HS-27A (cell line): Measurements from ENCODE around the gene FGF12.
"Not testable (repeated sequence)": the region's sequence is repeated elsewhere in the genome, so short reads cannot be mapped to it uniquely, and the experiment has no call there.

ENCODE experiments used
- DNase-seq: peaks from one replicate; pipeline ENCODE4 v3.0.0-alpha.2; 2012; ENCODE audit warnings: low read depth, missing footprints

The FGF12 gene

DNA sequence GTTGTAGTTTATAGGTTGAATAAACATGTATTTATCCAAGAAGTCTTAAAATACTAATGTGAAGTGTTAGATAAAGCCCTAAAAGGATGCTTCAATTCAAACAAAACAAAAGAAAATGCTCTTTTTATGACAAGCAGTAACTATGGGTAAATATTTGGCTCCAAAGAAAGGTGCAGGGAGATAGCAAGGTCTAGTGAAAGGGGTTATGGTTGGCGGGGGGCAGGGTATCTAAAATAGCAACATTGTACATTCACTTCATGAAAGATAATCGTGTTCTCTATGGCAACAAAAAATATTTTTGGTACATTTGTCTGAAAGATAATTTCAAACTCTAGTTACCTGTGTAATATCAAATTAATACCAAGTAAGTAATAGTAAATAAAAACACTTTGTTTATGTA, 149.5 kb downstream of the FGF12 start:
- DNase-seq = no peak

- no peak for DNase-seq
These were observed 150.1 kb downstream of the FGF12 start for GRCh38 chr3:192577271-192577670.

DNA sequence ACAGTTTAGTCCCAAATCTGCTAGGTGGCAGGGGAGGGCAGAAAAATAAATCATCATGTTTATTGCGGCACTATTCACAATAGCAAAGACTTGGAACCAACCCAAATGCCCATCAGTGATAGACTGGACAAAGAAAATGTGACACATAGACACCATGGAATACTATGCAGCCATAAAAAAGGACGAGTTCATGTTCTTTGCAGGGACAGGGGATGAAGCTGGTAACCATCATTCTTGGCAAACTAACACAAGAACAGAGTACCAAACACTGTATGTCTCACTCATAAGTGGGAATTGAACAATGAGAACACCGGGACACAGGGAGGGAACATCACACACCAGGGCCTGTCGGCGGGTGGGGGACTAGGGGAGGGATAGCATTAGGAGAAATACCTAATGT, 150.6 kb downstream of the FGF12 start:
- DNase-seq = not testable (repeated sequence)

DNA sequence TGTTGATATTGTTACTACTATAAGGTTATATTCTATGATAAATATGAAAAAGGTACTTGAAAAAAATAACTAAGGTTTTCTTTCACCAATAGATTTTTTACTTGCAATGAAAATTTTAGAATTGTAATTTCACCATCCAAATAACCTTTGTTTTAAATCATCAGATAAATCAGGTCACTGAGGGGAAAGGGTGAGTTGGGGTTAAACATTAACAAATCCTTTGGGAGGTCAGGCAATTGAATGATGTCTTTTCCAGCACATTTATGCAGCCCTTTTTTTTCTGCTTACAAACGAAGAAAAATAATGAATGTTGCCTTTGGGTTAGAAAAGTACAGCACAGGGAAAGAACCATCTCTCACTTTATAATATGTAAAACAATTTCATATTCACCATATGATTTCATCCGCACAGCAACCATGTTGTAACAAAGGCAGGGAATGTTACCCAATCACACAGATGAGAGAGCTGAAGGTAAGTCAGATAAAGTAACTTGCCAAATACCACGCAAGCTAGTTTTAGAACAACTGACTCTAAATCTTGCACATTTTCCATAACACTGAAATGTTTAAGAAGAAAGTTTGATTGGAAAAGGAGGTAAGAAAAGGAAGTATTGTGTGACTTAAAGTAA, 151.3 kb downstream of the FGF12 start:
- no peak for DNase-seq

GRCh38 chr3:192573240-192573639, 154.1 kb downstream of the FGF12 start:
- DNase-seq = no peak

- peak; percentile 15 for DNase-seq
These were observed 156.2 kb downstream of the FGF12 start for GRCh38 chr3:192570821-192571791.

DNA sequence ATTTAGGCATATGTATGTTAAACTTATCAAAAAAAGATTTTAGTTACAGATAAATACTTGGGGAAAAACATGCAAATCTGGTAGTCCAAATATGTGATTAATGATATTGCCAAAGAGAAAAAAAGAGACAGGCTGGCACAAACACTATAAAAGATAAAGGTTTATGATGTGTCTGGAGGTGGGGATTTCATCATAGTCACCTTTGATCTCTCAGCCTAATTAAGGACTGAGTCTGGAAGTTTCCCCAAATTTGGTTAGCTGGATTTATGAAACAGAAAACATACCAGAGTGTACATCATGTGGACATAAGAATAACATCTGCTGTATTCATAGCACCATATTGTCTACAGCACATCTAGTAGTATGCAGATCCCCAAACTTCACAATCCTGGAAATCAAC, 157.0 kb downstream of the FGF12 start:
- no peak for DNase-seq

DNA sequence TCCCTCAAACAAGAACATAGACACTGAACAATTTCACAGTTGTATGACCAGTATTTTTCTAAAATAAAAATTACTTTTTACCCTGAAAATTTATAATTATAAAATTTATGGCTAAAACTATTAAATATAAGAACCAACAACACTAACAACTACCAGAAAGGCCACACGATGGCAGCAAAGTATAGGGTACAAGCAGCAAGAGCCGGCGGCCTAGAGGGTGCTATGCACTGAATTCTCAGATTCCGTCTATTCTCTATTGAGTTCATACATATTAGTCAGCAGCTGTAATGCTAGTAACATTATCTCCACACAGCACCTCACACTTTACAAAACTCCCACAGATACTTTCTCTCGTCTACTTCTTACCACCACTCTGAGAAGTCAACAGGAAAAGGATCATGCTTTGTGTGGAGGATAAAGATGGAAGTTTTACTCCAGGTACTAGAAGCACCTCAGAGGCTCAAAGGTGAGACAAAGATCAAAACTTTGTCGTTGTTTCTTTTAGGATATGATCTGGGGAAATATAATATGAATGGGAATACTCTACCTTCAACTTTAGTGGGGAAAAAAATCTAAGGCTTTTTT, 160.5 kb downstream of the FGF12 start:
- peak; percentile 31 for DNase-seq

GRCh38 chr3:192564611-192565010, 162.7 kb downstream of the FGF12 start:
- no peak for DNase-seq

- no peak for DNase-seq
These were observed 163.9 kb downstream of the FGF12 start for GRCh38 chr3:192563417-192563816.

DNA sequence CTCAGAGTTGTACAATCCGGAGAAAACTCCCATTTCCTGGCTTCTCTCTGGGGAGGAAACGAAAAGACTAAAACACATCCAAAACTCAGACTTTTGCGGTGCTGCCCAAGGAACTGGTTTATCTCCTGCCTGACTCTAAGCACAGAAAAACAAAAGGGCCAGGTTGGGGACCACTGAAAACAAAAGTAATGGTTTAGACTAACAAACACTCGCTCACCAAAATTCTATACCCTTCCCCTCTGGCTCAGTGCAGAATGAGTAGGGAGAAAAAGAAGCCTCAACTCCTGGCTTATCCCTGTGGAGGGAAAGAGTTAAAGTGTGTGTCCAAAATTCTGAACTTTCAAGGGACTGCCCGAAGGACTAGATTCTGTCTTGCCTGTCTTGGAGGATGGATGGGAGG, 173.6 kb downstream of the FGF12 start:
- no peak for DNase-seq

DNA sequence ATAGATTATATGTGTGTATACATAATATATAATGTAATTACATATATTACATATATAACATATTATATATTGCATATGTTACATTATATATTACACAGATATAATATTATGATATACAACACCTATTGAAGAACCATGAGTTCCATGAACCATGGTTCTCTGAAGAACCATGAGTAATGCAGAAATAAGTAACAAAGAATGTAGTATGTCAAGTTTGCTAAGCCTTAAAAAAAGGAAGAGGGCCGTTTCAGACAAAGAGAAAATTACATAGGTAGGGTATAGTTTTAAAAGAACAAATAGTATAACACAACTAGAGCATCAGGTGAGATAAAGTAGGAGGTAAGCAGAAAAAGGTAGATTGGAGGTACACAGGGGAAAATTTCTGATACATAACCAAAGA, 177.0 kb downstream of the FGF12 start:
- DNase-seq = no peak

DNA sequence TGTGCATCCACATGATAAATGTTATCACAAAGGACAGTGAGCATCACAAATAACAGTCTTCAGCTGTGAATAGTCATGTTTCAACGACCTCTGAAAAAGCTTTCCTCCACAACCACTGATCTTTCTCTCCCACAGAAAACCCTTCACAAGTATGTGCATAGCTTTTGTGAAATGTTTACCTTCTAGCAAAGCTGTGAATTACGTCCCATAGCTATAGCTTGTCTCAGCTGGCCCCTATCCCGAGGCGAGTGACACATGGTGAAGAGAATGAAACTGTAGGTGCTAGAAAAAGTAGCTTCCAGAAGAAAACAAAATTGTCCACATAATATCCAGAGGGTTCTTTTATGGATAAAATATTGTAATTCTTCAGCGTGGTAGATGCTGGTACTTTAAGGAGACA, 182.0 kb downstream of the FGF12 start:
- no peak for DNase-seq

DNA sequence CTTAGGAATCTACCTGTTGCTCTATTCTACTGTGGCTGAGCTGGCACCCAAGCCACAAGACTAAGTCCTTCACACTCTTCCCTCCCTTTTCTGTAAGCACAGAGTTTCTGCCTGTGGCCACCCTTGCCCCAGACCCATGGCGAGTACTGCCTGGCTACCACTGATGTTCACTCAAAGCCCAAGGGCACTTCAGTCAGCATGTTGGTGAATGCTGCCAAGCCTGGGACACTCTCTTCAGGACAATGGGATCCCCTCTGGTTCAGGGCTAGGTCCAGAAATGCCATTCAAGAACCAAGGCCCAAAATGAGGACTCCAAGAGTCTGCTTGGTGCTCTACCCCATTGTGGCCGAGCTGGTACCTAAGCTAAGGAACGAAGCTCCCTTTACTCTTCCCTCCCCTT, 184.2 kb downstream of the FGF12 start:
- DNase-seq = no peak

DNA sequence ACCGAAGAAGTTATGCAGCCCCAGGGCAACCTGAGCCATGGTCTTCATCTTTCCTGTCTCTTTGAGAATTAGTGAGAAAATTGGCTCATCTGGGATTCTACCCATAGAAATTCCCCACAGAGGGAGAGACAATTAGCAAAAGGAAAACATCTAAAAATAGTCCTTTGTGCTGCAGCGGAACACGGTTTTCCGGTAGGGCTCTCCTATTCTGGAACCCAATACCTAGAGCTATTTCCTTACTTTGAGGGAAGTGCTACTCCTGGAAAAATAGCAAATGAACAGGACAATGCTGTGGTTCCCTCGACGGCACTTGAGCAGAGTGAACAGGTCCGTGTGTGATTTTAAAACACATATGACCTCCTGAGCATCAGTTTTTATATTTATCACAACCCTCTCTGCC, 210.5 kb downstream of the FGF12 start:
- no peak for DNase-seq

DNA sequence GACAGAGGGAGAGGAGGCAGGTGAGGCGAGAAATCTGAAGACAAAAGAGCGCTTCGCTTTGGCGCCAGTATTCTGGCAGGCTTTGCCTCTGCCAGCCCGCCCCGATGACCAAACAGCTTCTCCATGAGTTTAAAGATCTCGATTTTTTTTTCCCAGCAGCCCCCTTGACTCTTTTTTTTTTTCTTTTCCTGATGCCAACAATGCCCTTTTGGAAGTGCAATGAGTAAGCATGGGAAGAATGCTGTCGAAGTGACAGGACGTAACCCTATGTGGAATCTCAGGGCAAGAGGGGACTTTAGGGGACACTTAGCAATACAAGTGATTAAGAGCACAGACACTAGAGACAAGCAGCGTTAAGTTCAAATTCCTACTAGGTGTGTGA, 211.7 kb downstream of the FGF12 start:
- no peak for DNase-seq

DNA sequence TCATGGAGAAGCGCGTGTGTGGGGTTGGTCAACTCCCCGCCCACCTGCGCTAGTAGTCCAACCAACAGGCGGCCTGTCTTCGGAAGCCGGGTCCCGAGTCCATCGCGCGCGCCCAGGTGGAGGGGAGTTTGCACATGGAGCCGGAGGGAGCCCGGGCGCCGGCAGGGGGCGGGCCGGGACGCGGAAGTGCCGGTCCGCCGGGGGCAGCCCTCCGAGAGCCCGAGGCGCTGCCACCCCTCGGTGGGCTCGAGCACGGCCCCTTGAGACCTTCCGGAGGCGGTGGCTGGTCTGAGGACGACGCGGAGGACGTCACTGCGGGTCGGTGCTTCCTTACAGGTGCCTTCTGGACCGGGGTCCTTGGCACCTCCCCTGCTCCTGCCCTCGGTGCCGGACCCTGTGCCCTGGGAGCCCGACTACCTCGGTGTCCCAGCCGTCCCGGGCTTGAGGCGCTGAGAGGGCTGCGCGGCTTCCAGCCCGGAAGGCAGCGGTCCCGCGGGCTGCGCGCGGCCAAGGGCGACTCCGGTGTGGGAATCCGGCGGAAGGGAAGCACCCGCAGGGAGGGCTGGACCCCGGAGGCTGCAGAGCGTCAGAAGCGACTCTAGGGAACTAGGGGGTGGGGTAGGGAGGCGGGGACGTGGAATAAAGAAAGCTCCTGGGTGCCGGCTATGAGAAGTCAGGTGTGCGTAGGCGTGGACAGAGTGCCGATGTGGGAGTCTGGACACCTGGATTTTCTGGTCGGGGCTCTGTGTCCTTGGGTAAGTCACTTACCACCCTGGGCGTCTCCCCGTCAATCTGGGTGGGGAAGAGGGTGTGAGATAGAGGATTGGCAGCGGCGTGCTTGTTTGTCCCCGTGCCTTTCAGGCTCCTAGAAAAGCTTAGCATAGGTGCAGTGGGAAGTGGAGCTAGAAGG, 212.3 kb downstream of the FGF12 start:
- no peak for DNase-seq

- no peak for DNase-seq
These were observed 213.1 kb downstream of the FGF12 start for GRCh38 chr3:192514081-192514753.

GRCh38 chr3:192505731-192506130, 221.6 kb downstream of the FGF12 start:
- DNase-seq = no peak

- DNase-seq = no peak
These were observed 225.9 kb downstream of the FGF12 start for GRCh38 chr3:192501401-192501800.

DNA sequence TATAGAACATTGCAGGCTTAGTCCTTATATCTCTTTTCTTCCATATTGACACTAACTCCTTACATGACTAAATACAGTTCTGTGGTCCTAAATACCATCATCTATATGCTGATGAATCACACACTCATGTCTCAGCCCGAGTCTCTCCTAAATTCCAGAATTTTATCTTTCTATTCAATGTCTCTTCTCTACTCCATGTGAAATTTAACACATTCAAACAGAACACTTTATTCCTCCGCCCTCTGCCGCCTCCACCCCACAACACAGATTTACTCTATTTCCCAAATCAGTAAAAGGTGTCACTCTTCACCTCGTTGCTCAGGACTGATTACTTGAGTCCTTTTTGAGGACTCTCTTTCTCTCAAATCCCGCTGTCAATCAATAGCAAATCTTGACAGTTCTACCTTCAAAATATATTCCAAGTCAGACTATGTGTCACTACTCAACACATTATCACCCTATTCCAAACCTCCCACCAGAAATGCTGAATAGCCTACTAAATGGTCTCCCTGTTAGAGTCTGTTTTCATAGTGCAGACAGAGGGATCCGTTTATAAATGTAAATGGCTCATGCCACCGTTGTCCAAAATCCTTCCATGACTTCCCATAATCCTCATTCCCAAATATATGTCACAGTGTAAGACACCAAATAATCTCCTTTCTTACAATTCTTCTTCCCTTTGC, 230.3 kb downstream of the FGF12 start:
- no peak for DNase-seq
